GM19035 (cell line): ENCODE measurements around the gene INSC.

Experiments
- ATAC-seq: cut with Tn5 transposase; IDR thresholded peaks from one replicate; pipeline ENCODE4 v1.9.1; 2021; ENCODE audit not compliant: unreplicated experiment

INSC gene

DNA sequence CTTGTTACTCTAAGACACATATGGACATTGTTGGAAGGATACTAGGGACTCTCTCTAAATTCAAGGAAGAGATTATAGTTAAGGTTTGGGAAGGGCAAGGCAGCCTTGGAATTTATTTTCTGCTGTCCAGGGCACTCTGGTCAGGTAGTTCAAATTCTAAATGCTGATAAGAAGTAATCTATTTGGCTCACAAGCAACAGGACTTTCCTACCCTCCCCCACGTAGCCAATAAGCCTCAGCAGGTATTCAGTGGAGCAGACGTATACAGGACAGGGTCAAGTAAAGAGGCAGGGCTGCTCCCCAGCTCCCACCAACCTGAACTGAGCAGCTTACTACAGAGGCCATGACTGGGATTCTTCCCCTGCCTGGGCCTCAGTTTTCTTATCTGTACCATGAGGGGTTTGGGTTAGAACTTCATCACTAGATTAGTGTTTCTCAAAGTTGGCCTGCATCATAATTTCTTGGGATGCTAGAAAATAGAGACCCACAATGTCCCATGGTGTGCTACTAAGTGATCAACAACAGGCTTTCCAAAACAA is 6.1 kb upstream of the INSC start:
- no peak for ATAC-seq

- ATAC-seq: no peak
Measured at GRCh38 chr11:15109602-15110001, 5.1 kb upstream of the INSC start.

GRCh38 chr11:15111215-15111614 is 3.5 kb upstream of the INSC start:
- no peak for ATAC-seq

DNA sequence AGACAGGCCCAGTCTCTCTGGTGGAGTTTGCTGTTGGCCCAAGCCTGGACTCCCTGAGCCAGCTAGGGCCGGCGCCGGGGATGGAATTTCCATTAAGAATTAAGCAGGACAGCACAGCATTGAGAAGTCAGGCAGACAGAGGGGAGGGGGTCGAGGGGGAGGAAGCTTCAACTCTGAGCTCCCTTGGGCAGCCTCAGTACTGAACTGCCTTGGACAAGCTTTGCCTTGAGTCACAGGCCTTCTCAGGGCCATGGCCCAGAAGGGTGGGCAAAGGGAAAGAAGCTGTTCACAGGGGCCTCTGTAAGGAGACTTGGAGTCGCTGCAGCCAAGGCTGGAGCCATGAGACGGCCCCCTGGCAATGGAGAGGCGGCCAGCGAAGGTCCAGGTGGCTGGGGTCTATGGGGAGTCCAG is 2.6 kb upstream of the INSC start:
- ATAC-seq: no peak

- peak; percentile 88 for ATAC-seq
Measured at GRCh38 chr11:15113381-15113780, 1.3 kb upstream of the INSC start.

DNA sequence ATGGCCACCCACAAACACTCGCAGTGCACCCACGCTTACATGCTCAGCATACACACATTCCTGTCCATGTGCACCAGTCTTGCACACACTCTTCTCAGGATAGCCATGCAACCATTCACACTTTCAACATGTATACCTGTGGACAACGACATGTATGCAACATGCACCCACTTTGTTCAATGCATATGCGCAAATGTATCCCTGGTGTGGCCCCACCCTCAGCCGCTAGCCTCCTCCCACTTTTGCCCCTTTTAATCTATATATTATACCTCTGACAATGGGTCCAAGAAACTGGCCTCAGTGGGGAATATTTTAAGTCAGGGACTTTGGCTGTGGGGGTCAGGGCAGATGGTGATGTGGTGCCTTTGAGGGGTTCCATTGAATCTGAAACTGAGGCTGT is 963 bp downstream of the INSC start:
- ATAC-seq: no peak

GRCh38 chr11:15117751-15118150 is 3.0 kb downstream of the INSC start:
- ATAC-seq: no peak

DNA sequence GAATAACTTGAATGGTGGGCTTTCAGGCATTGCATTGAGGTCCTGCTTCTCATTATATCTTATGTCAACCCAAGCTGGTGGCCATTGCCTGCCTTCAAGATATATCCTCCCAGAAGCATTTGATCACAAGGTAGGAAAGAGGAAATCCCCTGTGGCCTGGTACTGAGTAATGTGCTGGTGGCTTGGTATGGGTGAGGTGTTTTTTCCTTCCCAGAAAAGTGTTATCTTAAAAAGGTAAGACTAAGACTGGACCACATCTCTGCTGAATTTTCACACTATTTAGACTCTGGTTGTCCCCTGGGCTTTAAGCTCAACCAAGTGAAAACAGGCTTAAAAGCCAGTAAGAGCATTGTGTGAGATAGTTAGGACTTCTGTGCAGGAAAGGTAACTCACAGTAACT is 3.7 kb downstream of the INSC start:
- no peak for ATAC-seq

DNA sequence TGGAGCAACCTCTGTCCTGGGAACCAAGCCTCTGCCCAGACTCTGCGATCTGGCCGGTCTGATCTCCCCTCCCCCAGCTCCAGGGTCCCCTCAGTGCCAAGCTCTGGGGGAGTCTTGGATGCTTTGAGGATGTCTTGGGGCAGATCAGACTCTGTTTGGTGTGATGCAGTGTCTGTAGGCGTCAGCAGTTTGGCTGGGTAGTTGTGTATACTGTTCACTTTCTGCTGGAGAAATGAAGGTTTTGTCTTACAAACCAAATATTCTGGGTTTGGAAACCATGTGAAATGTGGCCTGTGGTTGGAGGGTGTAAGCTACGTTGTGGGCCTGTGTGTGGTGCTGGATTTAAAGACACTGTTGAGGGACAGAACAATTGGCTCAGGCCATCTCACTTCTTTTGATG is 4.6 kb downstream of the INSC start:
- ATAC-seq: no peak

DNA sequence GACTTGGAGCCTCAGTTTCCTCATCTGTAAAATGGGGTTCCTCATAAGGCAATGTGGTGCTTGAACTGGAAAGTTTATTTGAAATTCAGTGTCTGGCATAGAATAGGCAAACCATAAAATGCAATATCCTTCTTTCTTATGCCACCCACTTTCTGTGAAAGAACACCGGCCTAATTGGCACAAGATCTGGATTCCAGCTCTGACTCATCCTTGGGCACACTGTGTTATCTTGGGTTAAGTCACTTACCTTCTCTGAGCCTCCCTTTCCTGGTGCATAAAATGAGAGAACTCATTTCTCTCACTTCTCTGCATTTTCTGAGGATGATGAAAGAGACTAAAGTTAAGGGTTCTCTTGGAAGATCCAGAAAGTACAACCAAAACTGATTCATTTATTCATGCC is 5.1 kb downstream of the INSC start:
- ATAC-seq: no peak

DNA sequence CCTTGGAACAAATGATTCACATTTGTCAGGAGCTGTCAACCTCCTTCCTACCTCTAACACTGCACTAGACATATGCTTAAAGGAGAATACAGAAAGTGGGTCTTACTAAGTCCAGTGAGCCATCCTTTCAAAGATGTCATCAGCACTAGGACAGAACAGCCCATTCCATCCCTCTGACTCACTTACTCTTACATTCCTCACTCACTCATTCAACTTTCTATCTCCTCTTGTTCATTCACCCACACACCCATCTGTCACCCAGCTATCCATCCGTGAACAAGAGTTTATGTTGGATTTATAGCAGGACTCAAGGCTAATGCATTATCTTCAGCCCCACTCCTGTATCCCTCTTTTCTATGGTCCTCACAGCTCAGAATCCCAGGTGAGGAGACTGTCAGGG is 9.1 kb downstream of the INSC start:
- no peak for ATAC-seq

- no peak for ATAC-seq
Measured at GRCh38 chr11:15124528-15124927, 9.8 kb downstream of the INSC start.

DNA sequence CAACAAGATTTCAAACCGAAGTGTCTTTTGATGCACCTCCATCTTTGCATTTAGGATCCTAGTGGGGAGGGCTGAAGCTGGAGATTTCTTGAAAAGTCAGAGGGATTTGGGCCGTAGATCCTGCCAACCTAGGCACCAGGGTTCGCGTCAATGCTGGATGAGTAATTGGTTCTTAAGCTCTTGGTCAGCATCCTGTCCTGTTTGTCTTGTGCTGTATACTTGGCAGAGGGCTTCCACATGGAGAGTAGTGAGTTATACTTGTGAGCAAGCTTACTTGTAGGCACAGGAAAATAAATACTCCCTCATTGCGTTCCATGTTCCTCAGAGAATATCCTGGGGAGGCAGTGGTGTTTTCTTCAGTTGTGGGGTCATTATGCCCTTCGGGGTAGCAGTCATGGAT is 12.6 kb downstream of the INSC start:
- no peak for ATAC-seq

DNA sequence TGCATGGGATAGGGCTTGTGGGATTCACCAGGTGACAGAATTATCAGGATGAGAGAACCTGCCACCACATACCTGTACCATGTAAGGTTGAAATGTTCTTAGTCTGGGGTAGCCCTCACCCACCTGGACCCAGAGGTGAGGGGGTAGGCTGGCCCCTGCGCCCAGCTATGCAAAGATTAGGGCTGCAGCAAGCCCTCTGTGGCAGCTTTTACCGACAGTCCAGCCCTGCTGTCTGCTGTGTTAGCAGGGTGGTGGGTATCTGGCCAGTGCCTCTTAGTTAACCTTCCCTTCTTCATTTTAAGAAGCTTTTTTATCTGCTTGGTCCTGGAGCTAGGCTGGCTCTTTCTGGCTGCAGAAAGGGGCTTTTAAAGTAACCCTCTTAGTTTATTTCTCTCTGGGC is 13.9 kb downstream of the INSC start:
- ATAC-seq: no peak

DNA sequence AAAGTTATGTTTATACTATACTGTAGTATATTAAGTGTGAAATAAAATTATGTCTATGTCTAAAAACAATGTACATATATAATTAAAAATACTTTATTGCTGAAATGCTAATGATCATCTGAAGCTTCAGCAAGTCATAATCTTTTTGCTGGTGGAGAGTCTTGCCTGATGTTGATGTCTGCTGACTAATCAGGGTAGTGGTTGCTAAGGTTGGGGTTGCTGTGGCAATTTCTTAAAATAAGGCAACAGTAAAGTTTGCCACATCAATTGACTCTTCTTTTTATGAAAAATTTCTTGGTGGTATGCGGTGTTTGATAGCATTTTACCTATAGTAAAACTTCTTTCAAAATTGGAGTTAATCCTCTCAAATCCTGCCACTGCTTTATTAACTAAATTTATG is 21.4 kb downstream of the INSC start:
- ATAC-seq: no peak

GRCh38 chr11:15139096-15139770 is 24.5 kb downstream of the INSC start:
- ATAC-seq: no peak

GRCh38 chr11:15139958-15140659 is 25.4 kb downstream of the INSC start:
- no peak for ATAC-seq

DNA sequence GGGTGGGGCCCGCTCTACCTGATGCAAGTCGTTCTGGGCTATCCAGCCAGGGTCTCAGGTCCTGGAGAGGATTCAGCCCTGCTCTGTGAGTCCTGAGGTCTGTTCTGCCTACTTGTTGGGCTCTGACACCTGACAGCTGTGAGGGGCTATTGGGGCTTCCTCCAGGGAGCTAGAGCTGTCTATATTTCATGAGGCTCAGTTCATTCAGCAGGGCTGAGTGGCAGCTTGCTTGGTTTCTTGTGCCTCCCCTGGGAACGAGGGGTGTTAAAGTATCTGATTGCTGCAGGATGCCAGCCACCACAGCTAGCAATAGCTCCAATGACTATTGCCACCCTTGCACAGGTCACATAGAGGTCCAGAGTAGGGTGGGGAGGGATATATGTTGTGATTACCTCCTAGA is 26.7 kb downstream of the INSC start:
- no peak for ATAC-seq

GRCh38 chr11:15142838-15143237 is 28.1 kb downstream of the INSC start:
- no peak for ATAC-seq

DNA sequence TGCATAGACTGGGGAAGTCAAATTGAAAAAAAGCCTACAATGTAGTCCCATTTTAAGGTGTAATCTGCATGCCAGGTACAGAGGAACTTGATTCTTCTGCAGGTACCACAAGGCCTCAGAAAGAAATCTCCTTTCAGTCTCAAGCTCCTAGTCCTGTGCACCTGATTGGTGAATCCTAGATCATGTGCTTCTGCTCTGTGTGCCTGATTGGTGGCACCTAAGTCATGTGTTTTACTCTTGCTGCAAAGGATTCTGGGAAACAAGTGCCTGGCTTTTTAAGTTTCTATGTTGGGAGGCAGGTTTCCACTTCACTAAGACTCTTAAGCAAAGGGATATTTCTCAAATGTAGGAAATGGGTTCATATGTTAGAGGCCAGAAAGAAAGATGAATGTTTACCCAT is 29.1 kb downstream of the INSC start:
- no peak for ATAC-seq

- no peak for ATAC-seq
Measured at GRCh38 chr11:15144347-15144746, 29.6 kb downstream of the INSC start.

GRCh38 chr11:15145151-15145550 is 30.4 kb downstream of the INSC start:
- ATAC-seq: no peak

- no peak for ATAC-seq
Measured at GRCh38 chr11:15145615-15146014, 30.9 kb downstream of the INSC start.
